ENCODE results near the gene RAPGEF5.
"Not testable (repeated sequence)": the region's sequence is repeated elsewhere in the genome, so short reads cannot be mapped to it uniquely, and the experiment has no call there.

The RAPGEF5 gene

GRCh38 chr7:22109761-22110160 is 247.2 kb downstream of the RAPGEF5 start:
- TF ChIP-seq CTCF (IDR thresholded peaks at IDR 0.05; ENCODE audit: extremely low read depth, missing control alignments), result peak; percentile 49
- no peak for DNase-seq (ENCODE audit: low spot score)

GRCh38 chr7:22108151-22108845 is 248.7 kb downstream of the RAPGEF5 start:
- TF ChIP-seq CTCF (IDR thresholded peaks at IDR 0.05; ENCODE audit: extremely low read depth, missing control alignments), result no peak

GRCh38 chr7:22105550-22105949 is 251.4 kb downstream of the RAPGEF5 start:
- TF ChIP-seq CTCF (IDR thresholded peaks at IDR 0.05; ENCODE audit: extremely low read depth, missing control alignments), result no peak
- DNase-seq (ENCODE audit: low spot score), result no peak

More at GRCh38 chr7:22108151-22108845, 248.7 kb downstream of the RAPGEF5 start:
- no peak for DNase-seq (ENCODE audit: low spot score)

- TF ChIP-seq CTCF (IDR thresholded peaks at IDR 0.05; ENCODE audit: extremely low read depth, missing control alignments), result no peak
- no peak for DNase-seq (ENCODE audit: low spot score)
These were observed 262.3 kb downstream of the RAPGEF5 start for GRCh38 chr7:22094413-22095342.

GRCh38 chr7:22093936-22094335 is 263.0 kb downstream of the RAPGEF5 start:
- DNase-seq (ENCODE audit: low spot score), result no peak
- TF ChIP-seq CTCF (IDR thresholded peaks at IDR 0.05; ENCODE audit: extremely low read depth, missing control alignments), result no peak

- DNase-seq (ENCODE audit: low spot score), result no peak
- TF ChIP-seq CTCF (IDR thresholded peaks at IDR 0.05; ENCODE audit: extremely low read depth, missing control alignments), result no peak
These were observed 264.0 kb downstream of the RAPGEF5 start for GRCh38 chr7:22093001-22093400.

GRCh38 chr7:22090958-22091525 is 265.9 kb downstream of the RAPGEF5 start:
- not testable (repeated sequence) for DNase-seq (ENCODE audit: low spot score)
